Calu3 (cell line): Measurements from ENCODE around the gene NRG2. TPM values are rescaled to one million over a fixed set of nuclear protein-coding genes. Genes with fewer than 3 reads are reported as not detected.

ENCODE experiments used
- BruUV-seq: library from RNA; stranded (reverse); fragments of 400-500 nt; replicated peaks from 2 replicates; lab custom pipeline; 2021; lab: Mats Ljungman, UMichigan
- CTCF ChIA-PET: fragments of 300-600 bp; sonication (Branson Sonifier 250); formaldehyde crosslinking; loops from one replicate; lab custom pipeline; 2022; ENCODE audit warnings: antibody characterized with exemption; lab: Charles Lee
- DNase-seq: peaks from one replicate; pipeline ENCODE4 v3.0.0; 2022
- H3K27ac Mint-ChIP-seq: one replicate; pipeline ENCODE4 v1.8.0; 2022; ENCODE audit warnings: mixed read lengths; ENCODE audit not compliant: unreplicated experiment
- H3K27me3 Mint-ChIP-seq: one replicate; pipeline ENCODE4 v1.8.0; 2022; ENCODE audit warnings: mixed read lengths; ENCODE audit not compliant: unreplicated experiment
- H3K36me3 Mint-ChIP-seq: one replicate; pipeline ENCODE4 v1.8.0; 2022; ENCODE audit warnings: mild to moderate bottlenecking, moderate library complexity, mixed read lengths; ENCODE audit not compliant: insufficient read depth, unreplicated experiment
- H3K4me1 Mint-ChIP-seq: one replicate; pipeline ENCODE4 v1.8.0; 2022; ENCODE audit warnings: mild to moderate bottlenecking, low read depth, mixed read lengths; ENCODE audit not compliant: unreplicated experiment
- H3K4me3 Mint-ChIP-seq: one replicate; pipeline ENCODE4 v1.8.0; 2022; ENCODE audit warnings: mild to moderate bottlenecking, low read depth, moderate library complexity, mixed read lengths; ENCODE audit not compliant: unreplicated experiment
- H3K9me3 Mint-ChIP-seq: one replicate; pipeline ENCODE4 v1.8.0; 2022; ENCODE audit warnings: low read depth, mixed read lengths; ENCODE audit not compliant: unreplicated experiment
- CTCF ChIP-seq: fragments of 200-600 bp; IDR thresholded peaks from one replicate; pipeline ENCODE4 v1.8.0; 2022; ENCODE audit warnings: antibody characterized with exemption; ENCODE audit not compliant: unreplicated experiment
- intact Hi-C: fragments of 100-400 bp; cut with micrococcal nuclease; formaldehyde crosslinking; loops from one replicate; pipeline ENCODE4 v1.10.0; 2022; ENCODE audit not compliant: unreplicated experiment
- total RNA-seq: library from RNA; stranded (reverse); gene quantifications from 2 replicates; pipeline ENCODE4 v1.2.3, GENCODE V29; 2022

Gene NRG2
- total RNA-seq, 1 experiment from 2014 or later, result 1.4 TPM

- CTCF ChIA-PET, result no interaction called here
- no peak overlapping the region for H3K27ac Mint-ChIP-seq
- H3K27me3 Mint-ChIP-seq, result peaks cover 90% of the 10 kb centered on the region
- H3K4me1 Mint-ChIP-seq, result no peaks in the 10 kb centered on the region
- BruUV-seq, result no TSS peak
- H3K4me3 Mint-ChIP-seq, result no peak overlapping the region
- DNase-seq, result no peak
- H3K9me3 Mint-ChIP-seq, result no peaks in the 10 kb centered on the region
- TF ChIP-seq CTCF, result no peak
- no peaks in the 10 kb centered on the region for H3K36me3 Mint-ChIP-seq
- intact Hi-C loops, result no loop called here
Observed at GRCh38 chr5:139803978-139804377, 239.1 kb downstream of the NRG2 start.

GRCh38 chr5:139799359-139799758 is 243.7 kb downstream of the NRG2 start:
- no peaks in the 10 kb centered on the region for H3K36me3 Mint-ChIP-seq
- intact Hi-C loops, result no loop called here
- H3K27me3 Mint-ChIP-seq, result peaks cover 95% of the 10 kb centered on the region
- CTCF ChIA-PET, result interaction anchor here (0.8 to 1.3 kb wide), 2 partner anchors 47 to 170 kb away, joined by 3 to 4 read pairs; no protein-coding TSS in a partner anchor
- H3K4me3 Mint-ChIP-seq, result no peak overlapping the region
- BruUV-seq, result no TSS peak
- no peak for TF ChIP-seq CTCF
- no peak overlapping the region for H3K27ac Mint-ChIP-seq
- H3K4me1 Mint-ChIP-seq, result no peaks in the 10 kb centered on the region
- no peak for DNase-seq
- no peaks in the 10 kb centered on the region for H3K9me3 Mint-ChIP-seq

GRCh38 chr5:139798883-139799282 is 244.2 kb downstream of the NRG2 start:
- no peaks in the 10 kb centered on the region for H3K36me3 Mint-ChIP-seq
- no peaks in the 10 kb centered on the region for H3K9me3 Mint-ChIP-seq
- intact Hi-C loops, result no loop called here
- TF ChIP-seq CTCF, result no peak
- no TSS peak for BruUV-seq
- CTCF ChIA-PET, result interaction anchor here (0.8 to 1.3 kb wide), 3 partner anchors 12 to 170 kb away, joined by 3 to 4 read pairs (median 3); no protein-coding TSS in a partner anchor
- no peak overlapping the region for H3K27ac Mint-ChIP-seq
- H3K27me3 Mint-ChIP-seq, result peaks cover 95% of the 10 kb centered on the region
- DNase-seq, result no peak
- no peaks in the 10 kb centered on the region for H3K4me1 Mint-ChIP-seq
- H3K4me3 Mint-ChIP-seq, result no peak overlapping the region

- TF ChIP-seq CTCF, result no peak
- no peak overlapping the region for H3K27ac Mint-ChIP-seq
- peaks cover 95% of the 10 kb centered on the region for H3K27me3 Mint-ChIP-seq
- no peak overlapping the region for H3K4me3 Mint-ChIP-seq
- no peak for DNase-seq
- no peaks in the 10 kb centered on the region for H3K36me3 Mint-ChIP-seq
- no peaks in the 10 kb centered on the region for H3K9me3 Mint-ChIP-seq
- no TSS peak for BruUV-seq
- intact Hi-C loops, result no loop called here
- CTCF ChIA-PET, result interaction anchor here (0.5 to 1.3 kb wide), 4 partner anchors 11 to 838 kb away, joined by 3 to 4 read pairs (median 4); no protein-coding TSS in a partner anchor
- H3K4me1 Mint-ChIP-seq, result no peaks in the 10 kb centered on the region
Observed at GRCh38 chr5:139797856-139798510, 245.1 kb downstream of the NRG2 start.
